H1 (cell line): ENCODE results near the gene PRSS50. TPM values are rescaled to one million over a fixed set of nuclear protein-coding genes. Genes with fewer than 3 reads are reported as not detected.

Experiments
- NRF1 ChIP-seq: IDR thresholded peaks from 2 replicates; pipeline ENCODE4 v1.6.1; 2011; ENCODE audit warnings: mild to moderate bottlenecking, low read depth, low read length, improper control_type of control experiment
- POLR2A ChIP-seq, 2 experiments: IDR thresholded peaks; 1 replicate in 1 of 2; 2 replicates in 1 of 2; pipeline ENCODE4 v1.6.1; 2011; ENCODE audit warnings: low read depth in 2 of 2, low read length in 2 of 2, mild to moderate bottlenecking in 2 of 2; ENCODE audit errors: control extremely low read depth in 1 of 2
- POLR2AphosphoS5 ChIP-seq: IDR thresholded peaks from 2 replicates; pipeline ENCODE4 v1.6.1; 2011; ENCODE audit warnings: low read depth, low read length
- polyA plus RNA-seq, 7 experiments: library from polyadenylated mRNA; depleted of rRNA in 3 of 7; stranded (reverse) in 5 of 7; unstranded in 2 of 7; fragments of >200 nt in 5 of 7; fragments of 200-250 nt in 2 of 7; gene quantifications; 1 replicate in 5 of 7; 2 replicates in 1 of 7; 4 replicates in 1 of 7; pipeline versions ENCODE4 v1.2.1 to v1.2.3, GENCODE V29; 2011 to 2013; ENCODE audit warnings: missing spikeins in 2 of 7, mixed read lengths in 2 of 7
- total RNA-seq: library from RNA; stranded (reverse); fragmentation: NEBNext Ultra II Directional; extraction: Animal tissue kit (Norgen Biotek cat#: 25700); gene quantifications from 2 replicates; pipeline ENCODE4 v1.2.1, GENCODE V29; 2021
- TF ChIP-seq, protein P1 (sequence below): fragments of 300-600 bp; sonication (generic); IDR thresholded peaks from 2 replicates; pipeline ENCODE4 v1.7.1; 2012; ENCODE audit warnings: low read length, moderate library complexity, mild to moderate bottlenecking, inconsistent platforms; ENCODE audit not compliant: insufficient replicate concordance

PRSS50 gene
- total and polyA plus RNA-seq, 2 of the 8 experiments (the other 6 are each of a cell fraction or from before 2014, with no cell fraction given), result 0.47 to 0.71 TPM

DNA sequence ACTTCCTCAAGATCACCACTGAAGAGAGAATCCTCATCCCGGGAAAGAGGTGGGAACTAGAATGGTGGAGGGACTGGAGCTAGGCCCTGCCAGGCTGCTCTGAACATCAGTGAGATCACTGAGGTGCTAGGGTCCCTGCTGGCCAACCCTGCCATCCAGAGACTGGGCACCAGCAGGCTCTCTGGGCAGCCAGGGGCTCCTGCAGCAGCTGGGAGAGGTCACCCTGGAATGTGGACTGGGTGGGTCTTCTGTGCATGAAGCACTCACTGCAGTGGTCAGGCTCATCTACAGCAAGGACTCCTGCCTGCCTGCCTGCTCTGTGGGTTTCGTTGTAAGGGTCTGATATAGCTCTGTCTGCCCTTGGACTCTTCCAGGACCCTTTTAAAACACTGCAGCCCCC lies 49.1 kb downstream of the PRSS50 start (continued):
- TF ChIP-seq, protein P1, sequence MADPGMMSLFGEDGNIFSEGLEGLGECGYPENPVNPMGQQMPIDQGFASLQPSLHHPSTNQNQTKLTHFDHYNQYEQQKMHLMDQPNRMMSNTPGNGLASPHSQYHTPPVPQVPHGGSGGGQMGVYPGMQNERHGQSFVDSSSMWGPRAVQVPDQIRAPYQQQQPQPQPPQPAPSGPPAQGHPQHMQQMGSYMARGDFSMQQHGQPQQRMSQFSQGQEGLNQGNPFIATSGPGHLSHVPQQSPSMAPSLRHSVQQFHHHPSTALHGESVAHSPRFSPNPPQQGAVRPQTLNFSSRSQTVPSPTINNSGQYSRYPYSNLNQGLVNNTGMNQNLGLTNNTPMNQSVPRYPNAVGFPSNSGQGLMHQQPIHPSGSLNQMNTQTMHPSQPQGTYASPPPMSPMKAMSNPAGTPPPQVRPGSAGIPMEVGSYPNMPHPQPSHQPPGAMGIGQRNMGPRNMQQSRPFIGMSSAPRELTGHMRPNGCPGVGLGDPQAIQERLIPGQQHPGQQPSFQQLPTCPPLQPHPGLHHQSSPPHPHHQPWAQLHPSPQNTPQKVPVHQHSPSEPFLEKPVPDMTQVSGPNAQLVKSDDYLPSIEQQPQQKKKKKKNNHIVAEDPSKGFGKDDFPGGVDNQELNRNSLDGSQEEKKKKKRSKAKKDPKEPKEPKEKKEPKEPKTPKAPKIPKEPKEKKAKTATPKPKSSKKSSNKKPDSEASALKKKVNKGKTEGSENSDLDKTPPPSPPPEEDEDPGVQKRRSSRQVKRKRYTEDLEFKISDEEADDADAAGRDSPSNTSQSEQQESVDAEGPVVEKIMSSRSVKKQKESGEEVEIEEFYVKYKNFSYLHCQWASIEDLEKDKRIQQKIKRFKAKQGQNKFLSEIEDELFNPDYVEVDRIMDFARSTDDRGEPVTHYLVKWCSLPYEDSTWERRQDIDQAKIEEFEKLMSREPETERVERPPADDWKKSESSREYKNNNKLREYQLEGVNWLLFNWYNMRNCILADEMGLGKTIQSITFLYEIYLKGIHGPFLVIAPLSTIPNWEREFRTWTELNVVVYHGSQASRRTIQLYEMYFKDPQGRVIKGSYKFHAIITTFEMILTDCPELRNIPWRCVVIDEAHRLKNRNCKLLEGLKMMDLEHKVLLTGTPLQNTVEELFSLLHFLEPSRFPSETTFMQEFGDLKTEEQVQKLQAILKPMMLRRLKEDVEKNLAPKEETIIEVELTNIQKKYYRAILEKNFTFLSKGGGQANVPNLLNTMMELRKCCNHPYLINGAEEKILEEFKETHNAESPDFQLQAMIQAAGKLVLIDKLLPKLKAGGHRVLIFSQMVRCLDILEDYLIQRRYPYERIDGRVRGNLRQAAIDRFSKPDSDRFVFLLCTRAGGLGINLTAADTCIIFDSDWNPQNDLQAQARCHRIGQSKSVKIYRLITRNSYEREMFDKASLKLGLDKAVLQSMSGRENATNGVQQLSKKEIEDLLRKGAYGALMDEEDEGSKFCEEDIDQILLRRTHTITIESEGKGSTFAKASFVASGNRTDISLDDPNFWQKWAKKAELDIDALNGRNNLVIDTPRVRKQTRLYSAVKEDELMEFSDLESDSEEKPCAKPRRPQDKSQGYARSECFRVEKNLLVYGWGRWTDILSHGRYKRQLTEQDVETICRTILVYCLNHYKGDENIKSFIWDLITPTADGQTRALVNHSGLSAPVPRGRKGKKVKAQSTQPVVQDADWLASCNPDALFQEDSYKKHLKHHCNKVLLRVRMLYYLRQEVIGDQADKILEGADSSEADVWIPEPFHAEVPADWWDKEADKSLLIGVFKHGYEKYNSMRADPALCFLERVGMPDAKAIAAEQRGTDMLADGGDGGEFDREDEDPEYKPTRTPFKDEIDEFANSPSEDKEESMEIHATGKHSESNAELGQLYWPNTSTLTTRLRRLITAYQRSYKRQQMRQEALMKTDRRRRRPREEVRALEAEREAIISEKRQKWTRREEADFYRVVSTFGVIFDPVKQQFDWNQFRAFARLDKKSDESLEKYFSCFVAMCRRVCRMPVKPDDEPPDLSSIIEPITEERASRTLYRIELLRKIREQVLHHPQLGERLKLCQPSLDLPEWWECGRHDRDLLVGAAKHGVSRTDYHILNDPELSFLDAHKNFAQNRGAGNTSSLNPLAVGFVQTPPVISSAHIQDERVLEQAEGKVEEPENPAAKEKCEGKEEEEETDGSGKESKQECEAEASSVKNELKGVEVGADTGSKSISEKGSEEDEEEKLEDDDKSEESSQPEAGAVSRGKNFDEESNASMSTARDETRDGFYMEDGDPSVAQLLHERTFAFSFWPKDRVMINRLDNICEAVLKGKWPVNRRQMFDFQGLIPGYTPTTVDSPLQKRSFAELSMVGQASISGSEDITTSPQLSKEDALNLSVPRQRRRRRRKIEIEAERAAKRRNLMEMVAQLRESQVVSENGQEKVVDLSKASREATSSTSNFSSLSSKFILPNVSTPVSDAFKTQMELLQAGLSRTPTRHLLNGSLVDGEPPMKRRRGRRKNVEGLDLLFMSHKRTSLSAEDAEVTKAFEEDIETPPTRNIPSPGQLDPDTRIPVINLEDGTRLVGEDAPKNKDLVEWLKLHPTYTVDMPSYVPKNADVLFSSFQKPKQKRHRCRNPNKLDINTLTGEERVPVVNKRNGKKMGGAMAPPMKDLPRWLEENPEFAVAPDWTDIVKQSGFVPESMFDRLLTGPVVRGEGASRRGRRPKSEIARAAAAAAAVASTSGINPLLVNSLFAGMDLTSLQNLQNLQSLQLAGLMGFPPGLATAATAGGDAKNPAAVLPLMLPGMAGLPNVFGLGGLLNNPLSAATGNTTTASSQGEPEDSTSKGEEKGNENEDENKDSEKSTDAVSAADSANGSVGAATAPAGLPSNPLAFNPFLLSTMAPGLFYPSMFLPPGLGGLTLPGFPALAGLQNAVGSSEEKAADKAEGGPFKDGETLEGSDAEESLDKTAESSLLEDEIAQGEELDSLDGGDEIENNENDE, result no peak
- no peak for TF ChIP-seq NRF1
- TF ChIP-seq POLR2A (IDR thresholded peaks at IDR 0.05; ENCODE audit: control extremely low read depth in 1 of 2, low read depth in 2 of 2, low read length in 2 of 2), result no peak
- TF ChIP-seq POLR2AphosphoS5, result no peak
